A549 (cell line): ENCODE results near the gene SYT12.

Experiments
- CEBPB ChIP-seq, 2 experiments: fragments of >200 bp in 1 of 2; sonication (Bioruptor Twin) in 1 of 2; formaldehyde crosslinking in 1 of 2; IDR thresholded peaks; 2 replicates each; pipeline ENCODE4 v1.6.1; 2012 to 2016
- CHD2 ChIP-seq: fragments of 150-350 bp; IDR thresholded peaks from 2 replicates; pipeline ENCODE4 v1.6.1; 2014; ENCODE audit warnings: low read length; ENCODE audit not compliant: partially characterized antibody
- HOXB13 ChIP-seq: fragments of 250-450 bp; sonication (Bioruptor Pico); IDR thresholded peaks from 2 replicates; pipeline ENCODE4 v1.5.0; 2020; ENCODE audit warnings: low read depth, mild to moderate bottlenecking, moderate library complexity
- MAFK ChIP-seq: fragments of 450-650 bp; IDR thresholded peaks from 2 replicates; pipeline ENCODE4 v1.6.1; 2014; ENCODE audit not compliant: partially characterized antibody
- POLR2A ChIP-seq: IDR thresholded peaks from 2 replicates; pipeline ENCODE4 v1.6.1; 2012; ENCODE audit warnings: mild to moderate bottlenecking, low read length
- POLR2AphosphoS2 ChIP-seq: conservative IDR thresholded peaks from 2 replicates; pipeline ENCODE4 v1.6.1; 2012; ENCODE audit warnings: low read length, improper control_type of control experiment, inconsistent platforms
- RAD21 ChIP-seq, 2 experiments: fragments of >200 bp in 1 of 2; sonication (Bioruptor Twin) in 1 of 2; formaldehyde crosslinking in 1 of 2; IDR thresholded peaks in 1 of 2; conservative IDR thresholded peaks in 1 of 2; 2 replicates in 1 of 2; 3 replicates in 1 of 2; pipeline ENCODE4 v1.6.1; 2012 to 2018; ENCODE audit warnings: inconsistent platforms in 1 of 2
- RCOR1 ChIP-seq: fragments of 150-350 bp; IDR thresholded peaks from 2 replicates; pipeline ENCODE4 v1.6.1; 2014; ENCODE audit warnings: antibody characterized with exemption, low read length, low read depth
- SREBF2 ChIP-seq: fragments of 450-650 bp; IDR thresholded peaks from 2 replicates; pipeline ENCODE4 v1.6.1; 2014; ENCODE audit warnings: mild to moderate bottlenecking, moderate library complexity
- TF ChIP-seq, protein P1 (sequence below): fragments of >200 bp; sonication (Bioruptor Twin); formaldehyde crosslinking; IDR thresholded peaks from 3 replicates; pipeline ENCODE4 v1.5.1; 2016
- TF ChIP-seq, protein P2 (sequence below): fragments of 200-600 bp; sonication (generic); IDR thresholded peaks from 2 replicates; pipeline ENCODE4 v1.6.1; 2016; ENCODE audit warnings: antibody characterized with exemption, mild to moderate bottlenecking, moderate library complexity
- TF ChIP-seq, protein P3 (sequence below): fragments of 450-650 bp; IDR thresholded peaks from 2 replicates; pipeline ENCODE4 v1.6.1; 2014; ENCODE audit warnings: antibody characterized with exemption
- TF ChIP-seq, protein P4 (sequence below): IDR thresholded peaks from 2 replicates; pipeline ENCODE4 v1.6.1; 2012
- TF ChIP-seq, protein P5 (sequence below): IDR thresholded peaks from 2 replicates; pipeline ENCODE4 v1.6.1; 2012; ENCODE audit warnings: low read depth, borderline replicate concordance

DNA sequence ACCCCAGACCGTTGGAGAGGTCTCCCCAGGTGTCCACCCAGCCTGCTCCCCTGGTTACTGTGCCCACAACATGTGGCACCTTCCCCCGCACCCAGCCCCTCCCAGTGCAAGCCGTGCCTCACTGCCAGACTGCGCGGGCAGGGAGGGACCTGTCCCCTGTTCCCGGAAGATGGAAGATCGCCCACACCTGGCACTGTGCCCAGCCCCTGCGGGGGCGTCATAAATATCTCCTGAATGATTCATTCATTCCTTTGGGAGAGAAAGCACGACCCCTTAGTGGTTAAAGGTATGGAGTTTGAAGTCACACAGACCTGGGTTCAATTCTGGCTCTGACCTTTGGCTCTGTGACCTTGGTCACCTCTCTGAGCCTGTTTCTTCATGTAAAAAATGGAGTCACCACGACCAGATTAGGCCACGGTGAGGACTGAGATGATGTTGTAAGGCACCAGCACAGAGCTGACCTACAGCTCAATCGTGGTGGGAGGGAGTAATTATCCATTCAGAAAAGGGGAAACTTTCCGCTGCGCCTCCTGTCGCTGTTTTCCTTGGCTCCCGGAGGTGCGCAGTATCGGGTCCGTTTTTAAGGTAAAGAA is 497 bp upstream of the SYT12 start:
- no peak for TF ChIP-seq RAD21 (conservative IDR thresholded peaks at IDR 0.05 in 1 of 2, IDR thresholded peaks at IDR 0.05 in 1 of 2)
- TF ChIP-seq, protein P1, sequence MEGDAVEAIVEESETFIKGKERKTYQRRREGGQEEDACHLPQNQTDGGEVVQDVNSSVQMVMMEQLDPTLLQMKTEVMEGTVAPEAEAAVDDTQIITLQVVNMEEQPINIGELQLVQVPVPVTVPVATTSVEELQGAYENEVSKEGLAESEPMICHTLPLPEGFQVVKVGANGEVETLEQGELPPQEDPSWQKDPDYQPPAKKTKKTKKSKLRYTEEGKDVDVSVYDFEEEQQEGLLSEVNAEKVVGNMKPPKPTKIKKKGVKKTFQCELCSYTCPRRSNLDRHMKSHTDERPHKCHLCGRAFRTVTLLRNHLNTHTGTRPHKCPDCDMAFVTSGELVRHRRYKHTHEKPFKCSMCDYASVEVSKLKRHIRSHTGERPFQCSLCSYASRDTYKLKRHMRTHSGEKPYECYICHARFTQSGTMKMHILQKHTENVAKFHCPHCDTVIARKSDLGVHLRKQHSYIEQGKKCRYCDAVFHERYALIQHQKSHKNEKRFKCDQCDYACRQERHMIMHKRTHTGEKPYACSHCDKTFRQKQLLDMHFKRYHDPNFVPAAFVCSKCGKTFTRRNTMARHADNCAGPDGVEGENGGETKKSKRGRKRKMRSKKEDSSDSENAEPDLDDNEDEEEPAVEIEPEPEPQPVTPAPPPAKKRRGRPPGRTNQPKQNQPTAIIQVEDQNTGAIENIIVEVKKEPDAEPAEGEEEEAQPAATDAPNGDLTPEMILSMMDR = no peak
- no peak for TF ChIP-seq CHD2
- no peak for TF ChIP-seq POLR2A
- TF ChIP-seq CEBPB (IDR thresholded peaks at IDR 0.05) = no peak
- TF ChIP-seq MAFK = no peak
- TF ChIP-seq RCOR1 = no peak
- TF ChIP-seq, protein P2, sequence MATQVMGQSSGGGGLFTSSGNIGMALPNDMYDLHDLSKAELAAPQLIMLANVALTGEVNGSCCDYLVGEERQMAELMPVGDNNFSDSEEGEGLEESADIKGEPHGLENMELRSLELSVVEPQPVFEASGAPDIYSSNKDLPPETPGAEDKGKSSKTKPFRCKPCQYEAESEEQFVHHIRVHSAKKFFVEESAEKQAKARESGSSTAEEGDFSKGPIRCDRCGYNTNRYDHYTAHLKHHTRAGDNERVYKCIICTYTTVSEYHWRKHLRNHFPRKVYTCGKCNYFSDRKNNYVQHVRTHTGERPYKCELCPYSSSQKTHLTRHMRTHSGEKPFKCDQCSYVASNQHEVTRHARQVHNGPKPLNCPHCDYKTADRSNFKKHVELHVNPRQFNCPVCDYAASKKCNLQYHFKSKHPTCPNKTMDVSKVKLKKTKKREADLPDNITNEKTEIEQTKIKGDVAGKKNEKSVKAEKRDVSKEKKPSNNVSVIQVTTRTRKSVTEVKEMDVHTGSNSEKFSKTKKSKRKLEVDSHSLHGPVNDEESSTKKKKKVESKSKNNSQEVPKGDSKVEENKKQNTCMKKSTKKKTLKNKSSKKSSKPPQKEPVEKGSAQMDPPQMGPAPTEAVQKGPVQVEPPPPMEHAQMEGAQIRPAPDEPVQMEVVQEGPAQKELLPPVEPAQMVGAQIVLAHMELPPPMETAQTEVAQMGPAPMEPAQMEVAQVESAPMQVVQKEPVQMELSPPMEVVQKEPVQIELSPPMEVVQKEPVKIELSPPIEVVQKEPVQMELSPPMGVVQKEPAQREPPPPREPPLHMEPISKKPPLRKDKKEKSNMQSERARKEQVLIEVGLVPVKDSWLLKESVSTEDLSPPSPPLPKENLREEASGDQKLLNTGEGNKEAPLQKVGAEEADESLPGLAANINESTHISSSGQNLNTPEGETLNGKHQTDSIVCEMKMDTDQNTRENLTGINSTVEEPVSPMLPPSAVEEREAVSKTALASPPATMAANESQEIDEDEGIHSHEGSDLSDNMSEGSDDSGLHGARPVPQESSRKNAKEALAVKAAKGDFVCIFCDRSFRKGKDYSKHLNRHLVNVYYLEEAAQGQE = no peak
- no peak for TF ChIP-seq SREBF2
- no peak for TF ChIP-seq POLR2AphosphoS2
- TF ChIP-seq, protein P3, sequence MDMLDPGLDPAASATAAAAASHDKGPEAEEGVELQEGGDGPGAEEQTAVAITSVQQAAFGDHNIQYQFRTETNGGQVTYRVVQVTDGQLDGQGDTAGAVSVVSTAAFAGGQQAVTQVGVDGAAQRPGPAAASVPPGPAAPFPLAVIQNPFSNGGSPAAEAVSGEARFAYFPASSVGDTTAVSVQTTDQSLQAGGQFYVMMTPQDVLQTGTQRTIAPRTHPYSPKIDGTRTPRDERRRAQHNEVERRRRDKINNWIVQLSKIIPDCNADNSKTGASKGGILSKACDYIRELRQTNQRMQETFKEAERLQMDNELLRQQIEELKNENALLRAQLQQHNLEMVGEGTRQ = no peak
- TF ChIP-seq, protein P4, sequence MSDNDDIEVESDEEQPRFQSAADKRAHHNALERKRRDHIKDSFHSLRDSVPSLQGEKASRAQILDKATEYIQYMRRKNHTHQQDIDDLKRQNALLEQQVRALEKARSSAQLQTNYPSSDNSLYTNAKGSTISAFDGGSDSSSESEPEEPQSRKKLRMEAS = no peak; the same call in 1 of the 2 replicates
- no peak for TF ChIP-seq HOXB13
- TF ChIP-seq, protein P5, sequence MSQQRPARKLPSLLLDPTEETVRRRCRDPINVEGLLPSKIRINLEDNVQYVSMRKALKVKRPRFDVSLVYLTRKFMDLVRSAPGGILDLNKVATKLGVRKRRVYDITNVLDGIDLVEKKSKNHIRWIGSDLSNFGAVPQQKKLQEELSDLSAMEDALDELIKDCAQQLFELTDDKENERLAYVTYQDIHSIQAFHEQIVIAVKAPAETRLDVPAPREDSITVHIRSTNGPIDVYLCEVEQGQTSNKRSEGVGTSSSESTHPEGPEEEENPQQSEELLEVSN = no peak
